ENCODE measurements around the gene MAGI1.
"Not testable (repeated sequence)": the region's sequence is repeated elsewhere in the genome, so short reads cannot be mapped to it uniquely, and the experiment has no call there.

Gene MAGI1

GRCh38 chr3:65619888-65620287 lies 418.8 kb downstream of the MAGI1 start:
- no peak for DNase-seq (ENCODE audit: low spot score)

GRCh38 chr3:65619451-65619881 lies 419.3 kb downstream of the MAGI1 start:
- DNase-seq (ENCODE audit: low spot score): peak; percentile 48

GRCh38 chr3:65618599-65618998 lies 420.1 kb downstream of the MAGI1 start:
- no peak for DNase-seq (ENCODE audit: low spot score)

GRCh38 chr3:65617787-65618186 lies 420.9 kb downstream of the MAGI1 start:
- DNase-seq (ENCODE audit: low spot score): no peak

- DNase-seq (ENCODE audit: low spot score): no peak
These were observed 421.5 kb downstream of the MAGI1 start for GRCh38 chr3:65617209-65617608.

GRCh38 chr3:65616563-65616962 lies 422.2 kb downstream of the MAGI1 start:
- no peak for DNase-seq (ENCODE audit: low spot score)

- no peak for DNase-seq (ENCODE audit: low spot score)
These were observed 423.4 kb downstream of the MAGI1 start for GRCh38 chr3:65615329-65615728.

GRCh38 chr3:65614585-65614984 lies 424.1 kb downstream of the MAGI1 start:
- DNase-seq (ENCODE audit: low spot score): no peak

GRCh38 chr3:65607965-65608460 lies 430.7 kb downstream of the MAGI1 start:
- not testable (repeated sequence) for DNase-seq (ENCODE audit: low spot score)

GRCh38 chr3:65607101-65607500 lies 431.6 kb downstream of the MAGI1 start:
- DNase-seq (ENCODE audit: low spot score): no peak

- no peak for DNase-seq (ENCODE audit: low spot score)
These were observed 432.8 kb downstream of the MAGI1 start for GRCh38 chr3:65605876-65606432.

- DNase-seq (ENCODE audit: low spot score): peak; percentile 21
These were observed 433.7 kb downstream of the MAGI1 start for GRCh38 chr3:65604863-65605526.

GRCh38 chr3:65603631-65604030 lies 435.1 kb downstream of the MAGI1 start:
- DNase-seq (ENCODE audit: low spot score): no peak

- no peak for DNase-seq (ENCODE audit: low spot score)
These were observed 437.8 kb downstream of the MAGI1 start for GRCh38 chr3:65600888-65601287.

- no peak for DNase-seq (ENCODE audit: low spot score)
These were observed 440.7 kb downstream of the MAGI1 start for GRCh38 chr3:65597952-65598413.

GRCh38 chr3:65597226-65597951 lies 441.3 kb downstream of the MAGI1 start:
- peak; percentile 55 for DNase-seq (ENCODE audit: low spot score)

- DNase-seq (ENCODE audit: low spot score): no peak
These were observed 442.0 kb downstream of the MAGI1 start for GRCh38 chr3:65596571-65597225.

GRCh38 chr3:65596029-65596300 lies 442.8 kb downstream of the MAGI1 start:
- no peak for DNase-seq (ENCODE audit: low spot score)

- no peak for DNase-seq (ENCODE audit: low spot score)
These were observed 443.3 kb downstream of the MAGI1 start for GRCh38 chr3:65595222-65596028.

- no peak for DNase-seq (ENCODE audit: low spot score)
These were observed 444.7 kb downstream of the MAGI1 start for GRCh38 chr3:65593780-65594752.

GRCh38 chr3:65591313-65591712 lies 447.4 kb downstream of the MAGI1 start:
- DNase-seq (ENCODE audit: low spot score): no peak
